Endothelial cell of umbilical vein (primary cell): ENCODE data around the gene DOP1B. TPM values are rescaled to one million over a fixed set of nuclear protein-coding genes. Genes with fewer than 3 reads are reported as not detected.

Source experiments
- BruUV-seq: library from RNA; stranded (reverse); fragments of 400-500 nt; replicated peaks from 2 replicates; lab custom pipeline; 2021; lab: Mats Ljungman, UMichigan
- CTCF ChIA-PET: fragments of 300-600, 350-600 bp; sonication (Branson Sonifier 250); formaldehyde crosslinking; loops from one replicate; lab custom pipeline; 2021; ENCODE audit warnings: antibody characterized with exemption, inconsistent platforms; lab: Charles Lee
- POLR2A ChIA-PET: fragments of 300-600, 350-600 bp; sonication (Branson Sonifier 250); formaldehyde crosslinking; loops from one replicate; lab custom pipeline; 2021; ENCODE audit warnings: antibody characterized with exemption, inconsistent platforms; lab: Charles Lee
- DNase-seq: peaks from one replicate; pipeline ENCODE4 v3.0.0-alpha.2; 2011; ENCODE audit warnings: low read depth, low spot score
- FAIRE-seq: peaks from 2 replicates; lab custom pipeline; 2011; peaks lifted over from hg19 to GRCh38; lab: Jason Lieb, UNC
- H2AFZ ChIP-seq: 2 replicates; pipeline ENCODE4 v1.6.0; 2012; ENCODE audit warnings: low read depth, low read length, control low read depth, inconsistent platforms
- H3K27ac ChIP-seq: 2 replicates; pipeline ENCODE4 v1.5.1; 2011; ENCODE audit warnings: low read depth, mild to moderate bottlenecking, control low read depth, low read length, moderate library complexity; ENCODE audit not compliant: insufficient read depth
- H3K27me3 ChIP-seq, 2 experiments: 2 replicates each; pipeline versions ENCODE4 v1.6.0 to v1.6.1; 2011; ENCODE audit warnings: low read length in 2 of 2, mixed read lengths in 1 of 2; ENCODE audit not compliant: control insufficient read depth in 2 of 2, insufficient read depth in 2 of 2
- H3K36me3 ChIP-seq, 2 experiments: 2 replicates in 1 of 2; 3 replicates in 1 of 2; pipeline ENCODE4 v1.5.1; 2011; ENCODE audit warnings: low read length in 2 of 2, mild to moderate bottlenecking in 1 of 2, moderate library complexity in 1 of 2; ENCODE audit not compliant: control insufficient read depth in 2 of 2, insufficient read depth in 2 of 2; ENCODE audit errors: extremely low read depth in 1 of 2
- H3K4me1 ChIP-seq: 3 replicates; pipeline ENCODE4 v1.5.1; 2011; ENCODE audit warnings: mild to moderate bottlenecking, low read length; ENCODE audit not compliant: control insufficient read depth, insufficient read depth; ENCODE audit errors: extremely low read depth
- H3K4me2 ChIP-seq: 2 replicates; pipeline ENCODE4 v1.6.1; 2011; ENCODE audit warnings: low read length, control low read depth, mixed read lengths; ENCODE audit not compliant: insufficient read depth
- H3K4me3 ChIP-seq, 3 experiments: fragments of 200-600 bp in 1 of 3; sonication (generic), shearing (Covaris generic) in 1 of 3; replicated peaks in 1 of 3; 2 replicates each; pipeline ENCODE4 v1.5.1; 2011 to 2016; ENCODE audit warnings: control low read depth in 3 of 3, low read length in 3 of 3, mild to moderate bottlenecking in 2 of 3, inconsistent platforms in 1 of 3, low read depth in 1 of 3, moderate library complexity in 1 of 3; ENCODE audit not compliant: insufficient read depth in 1 of 3
- H3K79me2 ChIP-seq: 2 replicates; pipeline ENCODE4 v1.6.0; 2012; ENCODE audit warnings: low read length, inconsistent platforms; ENCODE audit not compliant: control insufficient read depth, insufficient read depth
- H3K9ac ChIP-seq: replicated peaks from 2 replicates; pipeline ENCODE3; 2011; ENCODE audit warnings: low read length, control low read depth; ENCODE audit not compliant: insufficient read depth; ENCODE audit errors: extremely low read depth
- H3K9me1 ChIP-seq: replicated peaks from 3 replicates; pipeline ENCODE4 v1.6.0; 2011; ENCODE audit warnings: mild to moderate bottlenecking, low read length; ENCODE audit not compliant: control insufficient read depth, insufficient read depth; ENCODE audit errors: extremely low read depth
- H3K9me3 ChIP-seq: replicated peaks from 2 replicates; pipeline ENCODE4 v1.5.1; 2012; ENCODE audit warnings: low read length, inconsistent platforms; ENCODE audit not compliant: control insufficient read depth, insufficient read depth
- H4K20me1 ChIP-seq: replicated peaks from 2 replicates; pipeline ENCODE3; 2011; ENCODE audit warnings: mild to moderate bottlenecking, low read length; ENCODE audit not compliant: control insufficient read depth, insufficient read depth; ENCODE audit errors: extremely low read depth
- EZH2 ChIP-seq: IDR thresholded peaks from 2 replicates; pipeline ENCODE4 v1.6.1; 2012; ENCODE audit warnings: borderline replicate concordance, low read depth, mild to moderate bottlenecking, moderate library complexity, low read length, inconsistent platforms; ENCODE audit not compliant: severe bottlenecking
- FOS ChIP-seq: IDR thresholded peaks from 2 replicates; pipeline ENCODE4 v1.6.1; 2011; ENCODE audit warnings: mild to moderate bottlenecking, low read length, moderate library complexity, borderline replicate concordance; ENCODE audit not compliant: insufficient read depth
- GATA2 ChIP-seq: IDR thresholded peaks from 2 replicates; pipeline ENCODE4 v1.7.0; 2011; ENCODE audit warnings: low read depth, mild to moderate bottlenecking, moderate library complexity, mixed read lengths, low read length; ENCODE audit not compliant: insufficient read length, insufficient read depth
- JUN ChIP-seq: IDR thresholded peaks from 2 replicates; pipeline ENCODE4 v1.6.1; 2011; ENCODE audit warnings: borderline replicate concordance, low read depth; ENCODE audit not compliant: insufficient read length, insufficient read depth
- MYC ChIP-seq: IDR thresholded peaks from one replicate; pipeline ENCODE4 v1.6.1; 2011; ENCODE audit warnings: mild to moderate bottlenecking, low read depth, low read length
- POLR2A ChIP-seq: IDR thresholded peaks from 2 replicates; pipeline ENCODE4 v1.6.1; 2012; ENCODE audit warnings: low read depth, mild to moderate bottlenecking, control low read depth, low read length
- POLR2AphosphoS5 ChIP-seq: IDR thresholded peaks from 2 replicates; pipeline ENCODE4 v1.6.1; 2012; ENCODE audit warnings: low read depth, mild to moderate bottlenecking, control low read depth, low read length, moderate library complexity; ENCODE audit not compliant: insufficient read depth
- dilution Hi-C: fragments of 300-500 bp; cut with MboI; formaldehyde crosslinking; loops from one replicate; pipeline ENCODE4 v1.15.0; 2019; ENCODE audit warnings: low sequenced_read_pairs; ENCODE audit not compliant: extremely low pct_ligation_motif_present
- intact Hi-C: fragments of 100-400 bp; cut with micrococcal nuclease; formaldehyde crosslinking; loops from one replicate; pipeline ENCODE4 v1.10.0; 2022
- polyA plus RNA-seq, 4 experiments: library from polyadenylated mRNA; depleted of rRNA in 3 of 4; stranded (reverse) in 3 of 4; unstranded in 1 of 4; fragments of >200 nt; gene quantifications; 2 replicates each; pipeline versions ENCODE4 v1.2.1 to v1.2.3, GENCODE V29; 2011 to 2012; ENCODE audit warnings: missing spikeins in 1 of 4
- total RNA-seq: library from RNA; stranded (reverse); gene quantifications from 2 replicates; pipeline ENCODE4 v1.2.3, GENCODE V29; 2021
- TF ChIP-seq, protein P1 (sequence below): IDR thresholded peaks from 2 replicates; pipeline ENCODE4 v1.6.1; 2011; ENCODE audit not compliant: insufficient read depth, insufficient read length
- TF ChIP-seq, protein P2 (sequence below), 2 donors: IDR thresholded peaks; 1 replicate in 1 of 2; 2 replicates in 1 of 2; pipeline ENCODE4 v1.5.1; 2011; ENCODE audit warnings: low read length in 2 of 2, mild to moderate bottlenecking in 2 of 2, moderate library complexity in 2 of 2, control low read depth in 1 of 2, inconsistent platforms in 1 of 2, low read depth in 1 of 2; ENCODE audit not compliant: insufficient read depth in 1 of 2; ENCODE audit errors: extremely low read depth in 1 of 2

DOP1B gene
- total and polyA plus RNA-seq, 2 donors (not counting 3 experiments of a cell fraction or from before 2014, with no cell fraction given), result 3.7 to 9.9 TPM

DNA sequence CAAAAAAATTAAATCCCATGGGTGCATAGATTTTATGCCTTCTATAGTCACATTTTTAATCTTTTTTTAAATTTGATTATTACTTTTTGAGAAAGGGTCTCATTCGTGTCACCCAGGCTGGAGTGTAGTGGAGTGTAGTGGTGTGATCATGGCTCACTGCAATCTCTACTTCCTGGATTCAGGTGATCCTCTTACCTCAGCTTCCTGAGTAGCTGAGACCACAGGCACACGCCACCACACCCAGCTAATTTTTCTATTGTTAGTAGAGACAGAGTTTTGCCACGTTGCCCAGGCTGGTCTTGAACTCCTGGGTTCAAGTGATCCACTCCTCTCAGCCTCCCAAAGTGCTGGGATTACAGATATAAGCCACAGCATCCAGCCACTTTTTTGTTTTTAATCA, 11.4 kb upstream of the DOP1B start:
- no peak overlapping the region for H3K4me3 ChIP-seq
- H3K27ac ChIP-seq, result no peak overlapping the region
- intact Hi-C loops, result no loop called here
- TF ChIP-seq JUN (no peak), FOS (no peak), EZH2 (no peak), POLR2A (no peak), MYC (no peak), GATA2 (no peak), POLR2AphosphoS5 (no peak)
- TF ChIP-seq, protein P1, sequence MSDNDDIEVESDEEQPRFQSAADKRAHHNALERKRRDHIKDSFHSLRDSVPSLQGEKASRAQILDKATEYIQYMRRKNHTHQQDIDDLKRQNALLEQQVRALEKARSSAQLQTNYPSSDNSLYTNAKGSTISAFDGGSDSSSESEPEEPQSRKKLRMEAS, result no peak
- TF ChIP-seq, protein P2, sequence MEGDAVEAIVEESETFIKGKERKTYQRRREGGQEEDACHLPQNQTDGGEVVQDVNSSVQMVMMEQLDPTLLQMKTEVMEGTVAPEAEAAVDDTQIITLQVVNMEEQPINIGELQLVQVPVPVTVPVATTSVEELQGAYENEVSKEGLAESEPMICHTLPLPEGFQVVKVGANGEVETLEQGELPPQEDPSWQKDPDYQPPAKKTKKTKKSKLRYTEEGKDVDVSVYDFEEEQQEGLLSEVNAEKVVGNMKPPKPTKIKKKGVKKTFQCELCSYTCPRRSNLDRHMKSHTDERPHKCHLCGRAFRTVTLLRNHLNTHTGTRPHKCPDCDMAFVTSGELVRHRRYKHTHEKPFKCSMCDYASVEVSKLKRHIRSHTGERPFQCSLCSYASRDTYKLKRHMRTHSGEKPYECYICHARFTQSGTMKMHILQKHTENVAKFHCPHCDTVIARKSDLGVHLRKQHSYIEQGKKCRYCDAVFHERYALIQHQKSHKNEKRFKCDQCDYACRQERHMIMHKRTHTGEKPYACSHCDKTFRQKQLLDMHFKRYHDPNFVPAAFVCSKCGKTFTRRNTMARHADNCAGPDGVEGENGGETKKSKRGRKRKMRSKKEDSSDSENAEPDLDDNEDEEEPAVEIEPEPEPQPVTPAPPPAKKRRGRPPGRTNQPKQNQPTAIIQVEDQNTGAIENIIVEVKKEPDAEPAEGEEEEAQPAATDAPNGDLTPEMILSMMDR (IDR thresholded peaks at IDR 0.05; ENCODE audit: extremely low read depth in 1 of 2, insufficient read depth in 1 of 2, low read depth in 1 of 2, low read length in 2 of 2), result no peak
- H3K9ac ChIP-seq, result no peak overlapping the region
- DNase-seq, result no peak
- H3K27me3 ChIP-seq, result no peaks in the 10 kb centered on the region
- H3K4me1 ChIP-seq, result peaks cover 5% of the 10 kb centered on the region
- H3K9me1 ChIP-seq, result no peaks in the 10 kb centered on the region
- H2AFZ ChIP-seq, result no peak overlapping the region
- dilution Hi-C loops, result no loop called here
- no peaks in the 10 kb centered on the region for H3K36me3 ChIP-seq
- H4K20me1 ChIP-seq, result no peaks in the 10 kb centered on the region
- no peak overlapping the region for H3K4me2 ChIP-seq
- H3K79me2 ChIP-seq, result no peaks in the 10 kb centered on the region
- ChIA-PET POLR2A (no interaction called here), CTCF (no interaction called here)
- no peak for FAIRE-seq
- no TSS peak for BruUV-seq
- H3K9me3 ChIP-seq, result no peaks in the 10 kb centered on the region
